ENCODE data around the gene FERMT3. TPM values are rescaled to one million over a fixed set of nuclear protein-coding genes. Genes with fewer than 3 reads are reported as not detected.
A peak's percentile ranks its signal among the peaks of the same experiment; 100 is the strongest.

Gene FERMT3
- total and polyA plus RNA-seq, 2 of the 13 experiments (the other 11 are each of a cell fraction or from before 2014, with no cell fraction given), result 0.29 TPM; not detected in 1

GRCh38 chr11:64186492-64187165 lies 19.9 kb upstream of the FERMT3 start (continued):
- TF ChIP-seq ZNF281 (CRISPR knock-in tag; IDR thresholded peaks at IDR 0.05; ENCODE audit: borderline replicate concordance) (peak; percentile 38; the same call in 1 of the 2 replicates), ZNF446 (CRISPR knock-in tag; IDR thresholded peaks at IDR 0.05) (peak; percentile 54; the same call in 1 of the 2 replicates), ZNF563 (CRISPR knock-in tag; IDR thresholded peaks at IDR 0.05) (peak; percentile 53; the same call in 1 of the 2 replicates)

GRCh38 chr11:64192434-64192833 lies 14.1 kb upstream of the FERMT3 start:
- Histone ChIP-seq H3K4me2 (ENCODE audit: low read depth, low read length) (no peak overlapping the region), H3K9ac (ENCODE audit: insufficient read depth, low read depth, low read length) (no peak overlapping the region), H3K27ac (ENCODE audit: extremely low read length, insufficient read depth, low read length) (no peak overlapping the region), H3K4me1 (ENCODE audit: insufficient read depth, low read length) (peaks cover 13% of the 10 kb centered on the region), H4K20me1 (ENCODE audit: insufficient read depth, low read length) (peaks cover 19% of the 10 kb centered on the region), H2AFZ (ENCODE audit: low read length) (no peak overlapping the region), H3K9me3 (ENCODE audit: low read length) (no peaks in the 10 kb centered on the region), H3K36me3 (replicated peaks in 1 of 2; ENCODE audit: control insufficient read depth in 1 of 2, insufficient read depth in 2 of 2, low read length in 2 of 2) (peaks cover 38 to 55% of the 10 kb centered on the region in 2 experiments), H3K4me3 (replicated peaks in 1 of 3; ENCODE audit: insufficient read depth in 1 of 3, low read depth in 2 of 3, low read length in 3 of 3) (no peak overlapping the region), H3K27me3 (ENCODE audit: control insufficient read depth in 1 of 2, insufficient read depth in 2 of 2, low read length in 2 of 2) (no peaks in the 10 kb centered on the region), H3K79me2 (ENCODE audit: insufficient read depth, low read length) (peaks cover 25% of the 10 kb centered on the region)
- TF ChIP-seq NFE2L2 (IDR thresholded peaks at IDR 0.05; ENCODE audit: low read length) (no peak), KLF12 (CRISPR knock-in tag; IDR thresholded peaks at IDR 0.05; ENCODE audit: borderline replicate concordance) (no peak), BRCA1 (CRISPR knock-in tag; IDR thresholded peaks at IDR 0.05) (no peak), ATF3 (CRISPR knock-in tag; IDR thresholded peaks at IDR 0.05) (no peak), HCFC1 (IDR thresholded peaks at IDR 0.05; ENCODE audit: low read depth, low read length) (no peak), RORA (CRISPR knock-in tag; IDR thresholded peaks at IDR 0.05) (no peak), ATF6 (CRISPR knock-in tag; conservative IDR thresholded peaks at IDR 0.05) (no peak)
- ChIA-PET CTCF (ENCODE audit: low intra/inter-chr PET ratio, low total read pairs) (no interaction called here), POLR2A (no interaction called here)
- 90% methylated on average over 4 of the region's 5 CpGs for WGBS (ENCODE audit: low lambda C conversion rate)
- no peak for DNase-seq (ENCODE audit: low spot score)
- intact Hi-C loops (cut with micrococcal nuclease; ENCODE audit: unreplicated experiment) (no loop called here), in situ Hi-C loops (cut with HindIII; ENCODE audit: extremely low pct_ligation_motif_present, low pct_unique_long_range_greater_than_20kb) (no loop called here)
- ATAC-seq, result no peak
- FAIRE-seq, result no peak
- no TSS peak for BruUV-seq (replicated peaks)
